ENCODE measurements around the gene EMSY. TPM values are rescaled to one million over a fixed set of nuclear protein-coding genes. Genes with fewer than 3 reads are reported as not detected.

EMSY gene, protein sequence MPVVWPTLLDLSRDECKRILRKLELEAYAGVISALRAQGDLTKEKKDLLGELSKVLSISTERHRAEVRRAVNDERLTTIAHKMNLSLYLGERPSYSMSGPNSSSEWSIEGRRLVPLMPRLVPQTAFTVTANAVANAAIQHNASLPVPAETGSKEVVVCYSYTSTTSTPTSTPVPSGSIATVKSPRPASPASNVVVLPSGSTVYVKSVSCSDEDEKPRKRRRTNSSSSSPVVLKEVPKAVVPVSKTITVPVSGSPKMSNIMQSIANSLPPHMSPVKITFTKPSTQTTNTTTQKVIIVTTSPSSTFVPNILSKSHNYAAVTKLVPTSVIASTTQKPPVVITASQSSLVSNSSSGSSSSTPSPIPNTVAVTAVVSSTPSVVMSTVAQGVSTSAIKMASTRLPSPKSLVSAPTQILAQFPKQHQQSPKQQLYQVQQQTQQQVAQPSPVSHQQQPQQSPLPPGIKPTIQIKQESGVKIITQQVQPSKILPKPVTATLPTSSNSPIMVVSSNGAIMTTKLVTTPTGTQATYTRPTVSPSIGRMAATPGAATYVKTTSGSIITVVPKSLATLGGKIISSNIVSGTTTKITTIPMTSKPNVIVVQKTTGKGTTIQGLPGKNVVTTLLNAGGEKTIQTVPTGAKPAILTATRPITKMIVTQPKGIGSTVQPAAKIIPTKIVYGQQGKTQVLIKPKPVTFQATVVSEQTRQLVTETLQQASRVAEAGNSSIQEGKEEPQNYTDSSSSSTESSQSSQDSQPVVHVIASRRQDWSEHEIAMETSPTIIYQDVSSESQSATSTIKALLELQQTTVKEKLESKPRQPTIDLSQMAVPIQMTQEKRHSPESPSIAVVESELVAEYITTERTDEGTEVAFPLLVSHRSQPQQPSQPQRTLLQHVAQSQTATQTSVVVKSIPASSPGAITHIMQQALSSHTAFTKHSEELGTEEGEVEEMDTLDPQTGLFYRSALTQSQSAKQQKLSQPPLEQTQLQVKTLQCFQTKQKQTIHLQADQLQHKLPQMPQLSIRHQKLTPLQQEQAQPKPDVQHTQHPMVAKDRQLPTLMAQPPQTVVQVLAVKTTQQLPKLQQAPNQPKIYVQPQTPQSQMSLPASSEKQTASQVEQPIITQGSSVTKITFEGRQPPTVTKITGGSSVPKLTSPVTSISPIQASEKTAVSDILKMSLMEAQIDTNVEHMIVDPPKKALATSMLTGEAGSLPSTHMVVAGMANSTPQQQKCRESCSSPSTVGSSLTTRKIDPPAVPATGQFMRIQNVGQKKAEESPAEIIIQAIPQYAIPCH (N-terminal part only)
- total RNA-seq: 10 to 100 TPM; 29.9 to 36.7 (median 35.3) TPM

DNA sequence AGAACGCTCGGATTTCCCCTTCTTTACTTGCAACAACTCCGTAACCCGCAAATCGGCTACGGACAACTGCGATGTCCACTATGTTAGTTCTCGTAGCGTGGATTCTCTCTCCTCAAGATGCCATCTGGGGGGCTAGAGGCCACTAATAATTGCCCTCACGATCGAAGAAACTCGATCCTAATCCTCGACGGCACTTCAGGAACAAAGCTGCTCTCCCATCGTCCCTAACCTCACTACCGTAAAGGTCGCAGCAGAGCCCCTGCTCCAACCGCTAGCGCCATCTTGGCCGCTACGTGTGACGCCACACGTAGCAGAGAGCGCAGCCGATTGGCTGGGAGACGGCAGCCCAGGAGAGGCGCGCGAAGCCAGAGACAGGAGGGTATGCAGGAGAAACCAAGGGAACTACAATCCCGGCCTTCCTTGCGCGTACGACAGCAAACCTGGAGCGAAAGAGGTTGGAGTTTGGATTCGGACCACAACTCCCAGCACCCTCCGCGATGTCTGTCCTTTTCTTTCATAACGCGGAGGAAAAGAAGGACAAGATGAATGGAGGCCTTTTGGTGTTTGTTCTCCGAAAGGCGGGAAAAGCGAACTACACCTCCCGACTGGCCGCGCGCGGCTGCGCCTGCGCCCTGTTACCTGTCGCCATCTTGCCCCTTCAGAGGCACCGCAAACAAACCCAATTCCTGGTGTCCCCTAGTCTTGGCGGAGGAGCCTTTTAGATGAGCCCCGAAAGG is at the start of gene EMSY:
EMSY (plus strand) TSS at position 635 of the 737 bp plus-strand sequence. CDS start 1,921 bp downstream, outside the sequence.
- TF ChIP-seq, protein P1, sequence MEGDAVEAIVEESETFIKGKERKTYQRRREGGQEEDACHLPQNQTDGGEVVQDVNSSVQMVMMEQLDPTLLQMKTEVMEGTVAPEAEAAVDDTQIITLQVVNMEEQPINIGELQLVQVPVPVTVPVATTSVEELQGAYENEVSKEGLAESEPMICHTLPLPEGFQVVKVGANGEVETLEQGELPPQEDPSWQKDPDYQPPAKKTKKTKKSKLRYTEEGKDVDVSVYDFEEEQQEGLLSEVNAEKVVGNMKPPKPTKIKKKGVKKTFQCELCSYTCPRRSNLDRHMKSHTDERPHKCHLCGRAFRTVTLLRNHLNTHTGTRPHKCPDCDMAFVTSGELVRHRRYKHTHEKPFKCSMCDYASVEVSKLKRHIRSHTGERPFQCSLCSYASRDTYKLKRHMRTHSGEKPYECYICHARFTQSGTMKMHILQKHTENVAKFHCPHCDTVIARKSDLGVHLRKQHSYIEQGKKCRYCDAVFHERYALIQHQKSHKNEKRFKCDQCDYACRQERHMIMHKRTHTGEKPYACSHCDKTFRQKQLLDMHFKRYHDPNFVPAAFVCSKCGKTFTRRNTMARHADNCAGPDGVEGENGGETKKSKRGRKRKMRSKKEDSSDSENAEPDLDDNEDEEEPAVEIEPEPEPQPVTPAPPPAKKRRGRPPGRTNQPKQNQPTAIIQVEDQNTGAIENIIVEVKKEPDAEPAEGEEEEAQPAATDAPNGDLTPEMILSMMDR (IDR thresholded peaks at IDR 0.05; ENCODE audit: low read depth): no peak

DNA sequence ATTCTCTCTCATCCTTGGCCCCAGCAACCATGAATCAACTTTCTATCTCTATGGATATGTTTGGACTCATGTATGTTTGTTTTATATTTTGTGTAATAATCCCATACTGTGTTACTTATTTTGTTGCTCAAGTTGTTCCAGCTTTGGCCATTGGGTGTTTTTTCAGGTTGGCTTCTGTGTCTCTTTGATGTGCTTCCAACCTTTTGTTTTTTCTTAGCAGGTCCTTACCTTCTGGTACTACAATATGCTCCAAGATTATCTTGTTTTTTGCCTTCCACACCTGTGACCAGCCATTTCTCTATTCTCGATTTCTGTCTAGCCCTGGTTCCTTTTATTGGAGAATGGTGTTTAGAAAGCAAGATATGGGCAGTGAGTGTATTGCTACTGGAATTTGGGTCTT is 49.5 kb upstream of the EMSY start:
- TF ChIP-seq, protein P1 (IDR thresholded peaks at IDR 0.05; ENCODE audit: low read depth): no peak

DNA sequence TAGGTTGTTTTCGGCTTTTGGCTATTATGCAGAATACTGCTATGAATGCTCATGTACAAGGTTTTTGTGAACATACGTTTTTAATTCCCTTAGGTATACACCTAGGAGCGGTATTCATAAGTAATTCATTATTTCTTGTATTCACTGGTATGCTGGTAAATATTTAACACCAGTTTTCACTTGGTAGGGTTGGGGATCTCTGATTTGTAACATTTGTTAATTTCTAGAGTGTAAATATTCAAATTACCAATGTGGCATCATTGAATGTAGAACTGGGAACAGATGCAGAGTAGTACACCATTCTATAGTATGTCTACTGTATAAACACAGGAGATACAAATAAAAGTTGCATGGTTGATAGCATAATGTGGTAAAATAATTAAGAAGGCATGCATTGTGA is 47.4 kb upstream of the EMSY start:
- TF ChIP-seq, protein P1 (IDR thresholded peaks at IDR 0.05; ENCODE audit: low read depth): no peak

DNA sequence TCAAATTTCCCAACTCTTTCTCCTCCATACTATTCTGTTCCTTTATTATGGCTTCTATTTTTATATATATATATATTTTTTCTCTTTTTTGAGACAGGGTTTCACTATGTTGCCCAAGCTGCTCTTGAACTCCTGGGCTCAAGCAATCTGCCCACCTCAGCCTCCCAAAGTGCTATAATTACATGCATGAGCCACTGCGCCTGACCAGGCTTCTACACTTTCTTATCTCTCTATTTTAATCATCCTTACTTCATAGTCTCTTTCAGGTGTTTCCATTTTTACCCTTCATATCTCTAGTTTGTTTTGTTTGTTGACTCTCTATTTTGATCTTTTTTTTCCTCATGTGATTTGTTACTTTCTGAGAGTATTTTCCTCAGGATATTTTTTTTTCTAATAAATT is 43.9 kb upstream of the EMSY start:
- TF ChIP-seq, protein P1 (IDR thresholded peaks at IDR 0.05; ENCODE audit: low read depth): no peak

DNA sequence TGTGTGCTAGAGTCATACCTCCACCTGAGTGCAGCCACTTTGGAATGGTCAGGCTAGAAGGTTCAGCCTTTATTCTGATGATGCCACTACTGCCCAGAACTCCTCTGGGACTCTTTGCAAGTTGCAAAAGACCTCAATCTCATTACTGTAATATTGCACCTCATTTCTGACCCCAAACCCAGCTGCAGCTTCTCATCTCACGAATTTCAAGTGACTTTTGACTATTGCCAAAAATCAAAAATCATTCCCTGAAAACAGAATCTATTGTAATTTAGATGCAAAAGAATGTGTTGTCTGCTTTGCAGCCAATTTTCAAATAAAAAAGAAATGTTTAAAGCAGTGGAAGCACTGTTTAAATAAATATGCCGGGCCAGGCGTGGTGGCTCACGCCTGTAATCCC is 38.5 kb upstream of the EMSY start:
- TF ChIP-seq, protein P1 (IDR thresholded peaks at IDR 0.05; ENCODE audit: low read depth): no peak

DNA sequence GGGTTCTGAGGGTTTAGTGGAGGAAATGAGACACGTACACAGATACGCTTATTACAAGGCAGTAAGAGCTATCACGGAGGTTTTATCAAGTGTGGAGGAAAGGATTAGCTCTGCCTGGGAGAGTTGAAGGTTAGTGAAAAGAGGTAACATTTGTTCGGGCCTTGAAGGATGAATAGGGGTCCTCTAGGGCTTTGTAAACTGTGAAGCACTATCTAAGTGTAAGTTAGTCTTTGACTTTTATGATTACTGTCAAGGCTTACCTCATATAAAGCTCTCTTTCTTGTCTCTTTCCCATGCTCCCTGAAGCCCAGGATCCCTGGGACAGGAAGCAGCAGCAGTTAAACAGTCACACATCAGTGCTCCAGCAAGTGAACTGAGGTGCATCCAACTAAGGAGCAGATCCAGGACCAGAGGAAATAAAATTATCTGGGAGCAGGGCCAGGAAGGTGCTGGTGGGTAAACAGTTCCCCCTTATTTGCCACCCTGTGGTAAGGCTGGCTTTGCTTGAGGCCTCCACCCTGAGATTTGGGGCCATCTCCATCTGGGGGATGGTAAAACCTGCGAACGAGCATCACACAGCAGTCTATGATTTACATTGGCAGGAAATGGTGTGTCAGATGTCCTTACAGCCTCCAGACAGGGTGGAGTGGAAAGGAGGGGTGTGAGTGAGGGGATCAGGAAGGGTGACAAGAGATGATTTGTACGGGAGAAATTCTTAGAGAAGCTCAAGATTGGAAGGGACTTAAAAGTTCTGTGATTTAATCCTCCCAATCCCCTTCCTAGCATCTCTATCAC is 36.5 kb upstream of the EMSY start:
- TF ChIP-seq, protein P1 (IDR thresholded peaks at IDR 0.05; ENCODE audit: low read depth): no peak

Data from subcutaneous adipose tissue (tissue), 4 donors.